Bronchial epithelial cell (primary cell): Measurements from ENCODE around the gene BBS10. TPM values are rescaled to one million over a fixed set of nuclear protein-coding genes. Genes with fewer than 3 reads are reported as not detected.

Experiments used
- DNase-seq: peaks from one replicate; pipeline ENCODE4 v3.0.0-alpha.2; 2010; ENCODE audit warnings: low read depth
- FAIRE-seq: peaks from 2 replicates; lab custom pipeline; 2011; peaks lifted over from hg19 to GRCh38; lab: Jason Lieb, UNC
- H3K27me3 ChIP-seq: 2 replicates; pipeline ENCODE4 v1.5.1; 2011; ENCODE audit warnings: low read length; ENCODE audit not compliant: control insufficient read depth, insufficient read depth
- H3K36me3 ChIP-seq: 2 replicates; pipeline ENCODE4 v1.5.1; 2011; ENCODE audit warnings: low read length; ENCODE audit not compliant: control insufficient read depth, insufficient read depth
- H3K4me3 ChIP-seq: 2 replicates; pipeline ENCODE4 v1.5.1; 2011; ENCODE audit warnings: mild to moderate bottlenecking, low read depth, low read length, control low read depth
- total RNA-seq: library from RNA; depleted of rRNA; stranded (reverse); fragments of >200 nt; gene quantifications from 2 replicates; pipeline ENCODE4 v1.2.1, GENCODE V29; 2014
- TF ChIP-seq, protein P1 (sequence below): IDR thresholded peaks from 2 replicates; pipeline ENCODE4 v1.5.1; 2011; ENCODE audit warnings: mild to moderate bottlenecking, moderate library complexity, low read length, control low read depth, inconsistent platforms; ENCODE audit not compliant: insufficient read depth, severe bottlenecking

The BBS10 gene
- total RNA-seq, 1 donor from 2014 or later: 5.8 TPM

DNA sequence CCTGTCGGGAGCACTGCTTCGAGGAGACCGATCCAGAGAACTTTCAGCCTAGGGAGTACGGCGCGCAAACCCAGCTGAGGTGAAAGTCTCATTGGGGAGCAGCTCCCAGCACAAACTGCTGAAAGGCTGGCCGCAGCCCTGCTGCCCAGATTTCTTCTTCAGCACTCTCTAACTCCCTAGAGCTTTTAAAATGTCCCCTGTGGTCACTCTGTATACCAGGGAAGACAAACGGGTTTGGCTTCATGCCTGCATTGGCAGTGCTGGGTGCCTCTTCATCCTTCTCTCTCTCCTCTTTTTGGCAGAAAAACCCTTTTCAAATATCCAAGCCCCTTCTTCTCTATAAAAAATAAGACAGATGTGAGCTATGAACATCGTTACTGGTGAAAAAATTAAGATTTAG is 34.9 kb downstream of the BBS10 start:
- DNase-seq (no peak), FAIRE-seq (no peak)
- Histone ChIP-seq H3K4me3 (no peak overlapping the region), H3K36me3 (no peaks in the 10 kb centered on the region), H3K27me3 (no peaks in the 10 kb centered on the region)
- TF ChIP-seq, protein P1, sequence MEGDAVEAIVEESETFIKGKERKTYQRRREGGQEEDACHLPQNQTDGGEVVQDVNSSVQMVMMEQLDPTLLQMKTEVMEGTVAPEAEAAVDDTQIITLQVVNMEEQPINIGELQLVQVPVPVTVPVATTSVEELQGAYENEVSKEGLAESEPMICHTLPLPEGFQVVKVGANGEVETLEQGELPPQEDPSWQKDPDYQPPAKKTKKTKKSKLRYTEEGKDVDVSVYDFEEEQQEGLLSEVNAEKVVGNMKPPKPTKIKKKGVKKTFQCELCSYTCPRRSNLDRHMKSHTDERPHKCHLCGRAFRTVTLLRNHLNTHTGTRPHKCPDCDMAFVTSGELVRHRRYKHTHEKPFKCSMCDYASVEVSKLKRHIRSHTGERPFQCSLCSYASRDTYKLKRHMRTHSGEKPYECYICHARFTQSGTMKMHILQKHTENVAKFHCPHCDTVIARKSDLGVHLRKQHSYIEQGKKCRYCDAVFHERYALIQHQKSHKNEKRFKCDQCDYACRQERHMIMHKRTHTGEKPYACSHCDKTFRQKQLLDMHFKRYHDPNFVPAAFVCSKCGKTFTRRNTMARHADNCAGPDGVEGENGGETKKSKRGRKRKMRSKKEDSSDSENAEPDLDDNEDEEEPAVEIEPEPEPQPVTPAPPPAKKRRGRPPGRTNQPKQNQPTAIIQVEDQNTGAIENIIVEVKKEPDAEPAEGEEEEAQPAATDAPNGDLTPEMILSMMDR: no peak

DNA sequence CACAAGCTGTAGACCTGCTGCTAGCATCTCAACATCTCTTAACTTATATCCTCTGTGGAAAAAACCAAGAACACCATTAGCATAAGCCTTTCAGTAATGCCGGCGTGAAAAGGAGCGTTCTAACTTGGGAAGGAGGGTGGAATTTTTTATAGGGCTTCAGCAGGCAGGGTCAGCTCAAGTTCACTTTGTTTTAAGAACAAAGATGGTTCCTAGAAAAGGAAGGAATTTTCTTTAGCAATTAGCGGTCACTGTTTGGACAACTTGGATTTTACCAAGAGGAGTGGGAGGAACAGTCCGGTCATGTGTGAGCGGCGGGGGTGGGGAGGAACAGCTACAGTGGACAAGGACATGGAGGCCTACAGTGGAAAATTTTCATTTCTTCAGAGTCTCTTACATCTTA is 35.9 kb downstream of the BBS10 start:
- TF ChIP-seq, protein P1: no peak
- DNase-seq: no peak
- FAIRE-seq: no peak
- H3K36me3 ChIP-seq: no peaks in the 10 kb centered on the region
- H3K27me3 ChIP-seq: no peaks in the 10 kb centered on the region
- no peak overlapping the region for H3K4me3 ChIP-seq

DNA sequence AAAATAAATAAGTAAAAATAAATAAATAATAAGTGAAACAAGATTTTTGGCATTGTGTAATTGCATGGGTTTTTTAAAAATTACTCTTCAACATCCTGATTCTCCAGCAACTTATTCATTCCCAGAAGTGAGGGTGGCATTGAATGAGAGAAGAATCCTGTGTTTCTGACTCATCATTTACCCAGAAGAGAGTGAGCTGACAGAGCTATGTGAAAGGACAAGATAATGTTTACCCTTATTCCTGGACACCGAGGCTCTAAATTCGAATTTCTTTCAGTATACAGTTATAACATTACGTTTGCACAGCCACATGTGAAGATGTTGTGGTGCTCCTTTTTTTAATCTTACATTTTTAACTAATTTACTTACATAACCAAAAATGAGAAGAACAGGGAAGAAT is 36.4 kb downstream of the BBS10 start:
- FAIRE-seq (no peak), DNase-seq (peak; percentile 49)
- TF ChIP-seq, protein P1: no peak
- Histone ChIP-seq H3K4me3 (no peak overlapping the region), H3K36me3 (no peaks in the 10 kb centered on the region), H3K27me3 (no peaks in the 10 kb centered on the region)

DNA sequence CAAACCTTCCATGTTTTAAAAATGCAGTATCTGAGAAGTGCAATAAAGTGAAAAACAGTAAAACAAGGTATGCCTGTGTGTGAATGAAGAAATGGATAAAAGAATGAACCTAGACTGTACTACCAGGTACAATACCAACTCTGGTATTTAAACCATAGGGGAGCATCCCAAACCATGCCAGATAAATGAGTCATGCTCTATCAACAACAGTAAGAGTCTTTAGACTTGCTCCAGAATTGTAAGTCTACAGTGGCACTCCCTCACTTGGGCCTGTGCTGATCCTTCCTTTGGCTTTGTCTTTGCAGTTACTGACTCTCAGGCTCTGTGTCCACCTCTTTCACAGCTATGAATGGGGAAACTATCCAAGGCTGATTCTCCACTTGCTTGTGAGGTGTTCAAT is 38.1 kb downstream of the BBS10 start:
- no peaks in the 10 kb centered on the region for H3K36me3 ChIP-seq
- TF ChIP-seq, protein P1: no peak
- DNase-seq: peak; percentile 78
- H3K27me3 ChIP-seq: no peaks in the 10 kb centered on the region
- no peak overlapping the region for H3K4me3 ChIP-seq
- FAIRE-seq: no peak

DNA sequence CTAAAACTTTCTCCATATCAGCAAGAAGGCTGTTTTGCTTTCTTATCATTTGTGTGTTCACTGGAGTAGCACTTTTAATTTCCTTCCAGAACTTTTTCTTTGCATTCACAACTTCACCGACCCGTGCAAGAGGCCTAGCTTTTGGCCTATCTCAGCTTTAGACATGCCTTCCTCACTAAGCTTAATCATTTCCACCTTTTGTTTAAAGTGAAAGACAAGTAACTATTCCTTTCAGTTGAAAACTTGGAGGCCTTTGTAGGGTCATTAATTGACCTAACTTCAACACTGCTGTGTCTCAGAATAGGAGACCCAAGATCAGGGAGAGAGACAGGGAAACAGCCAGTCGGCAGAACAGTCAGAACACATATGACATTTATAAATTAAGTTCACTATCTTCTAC is 39.3 kb downstream of the BBS10 start:
- no peak for FAIRE-seq
- no peaks in the 10 kb centered on the region for H3K27me3 ChIP-seq
- TF ChIP-seq, protein P1: no peak

DNA sequence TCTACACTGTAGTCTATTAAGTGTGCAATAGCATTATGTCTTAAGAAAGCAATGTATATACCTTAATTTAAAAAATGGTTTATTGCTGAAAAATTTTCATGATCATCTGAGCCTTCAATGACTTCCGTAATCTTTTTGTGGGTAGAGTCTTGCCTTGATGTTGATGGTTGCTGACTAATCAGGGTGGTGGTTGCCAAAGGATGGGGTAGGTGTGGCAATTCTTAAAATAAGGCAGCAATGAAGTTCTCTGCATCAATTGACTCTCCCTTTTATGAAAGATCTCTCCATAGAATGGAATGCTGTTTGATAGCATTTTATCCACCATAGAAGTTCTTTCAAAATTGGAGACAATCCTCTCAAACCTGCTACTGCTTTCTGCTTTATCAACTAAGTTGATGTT is 41.1 kb downstream of the BBS10 start:
- Histone ChIP-seq H3K27me3 (no peaks in the 10 kb centered on the region), H3K4me3 (no peak overlapping the region), H3K36me3 (no peaks in the 10 kb centered on the region)
- DNase-seq (no peak), FAIRE-seq (no peak)
- TF ChIP-seq, protein P1: no peak

More for the DNA sequence above, 39.3 kb downstream of the BBS10 start:
- DNase-seq: no peak
- no peaks in the 10 kb centered on the region for H3K36me3 ChIP-seq
- no peak overlapping the region for H3K4me3 ChIP-seq
